Endothelial cell of umbilical vein (primary cell): ENCODE results near the gene IGSF9. TPM values are rescaled to one million over a fixed set of nuclear protein-coding genes. Genes with fewer than 3 reads are reported as not detected.

Source experiments
- BruUV-seq: library from RNA; stranded (reverse); fragments of 400-500 nt; replicated peaks from 2 replicates; lab custom pipeline; 2021; lab: Mats Ljungman, UMichigan
- CTCF ChIA-PET: fragments of 300-600, 350-600 bp; sonication (Branson Sonifier 250); formaldehyde crosslinking; loops from one replicate; lab custom pipeline; 2021; ENCODE audit warnings: antibody characterized with exemption, inconsistent platforms; lab: Charles Lee
- POLR2A ChIA-PET: fragments of 300-600, 350-600 bp; sonication (Branson Sonifier 250); formaldehyde crosslinking; loops from one replicate; lab custom pipeline; 2021; ENCODE audit warnings: antibody characterized with exemption, inconsistent platforms; lab: Charles Lee
- DNase-seq: peaks from one replicate; pipeline ENCODE4 v3.0.0-alpha.2; 2011; ENCODE audit warnings: low read depth, low spot score
- FAIRE-seq: peaks from 2 replicates; lab custom pipeline; 2011; peaks lifted over from hg19 to GRCh38; lab: Jason Lieb, UNC
- H2AFZ ChIP-seq: 2 replicates; pipeline ENCODE4 v1.6.0; 2012; ENCODE audit warnings: low read depth, low read length, control low read depth, inconsistent platforms
- H3K27ac ChIP-seq: 2 replicates; pipeline ENCODE4 v1.5.1; 2011; ENCODE audit warnings: low read depth, mild to moderate bottlenecking, control low read depth, low read length, moderate library complexity; ENCODE audit not compliant: insufficient read depth
- H3K27me3 ChIP-seq, 2 experiments: 2 replicates each; pipeline versions ENCODE4 v1.6.0 to v1.6.1; 2011; ENCODE audit warnings: low read length in 2 of 2, mixed read lengths in 1 of 2; ENCODE audit not compliant: control insufficient read depth in 2 of 2, insufficient read depth in 2 of 2
- H3K36me3 ChIP-seq, 2 experiments: 2 replicates in 1 of 2; 3 replicates in 1 of 2; pipeline ENCODE4 v1.5.1; 2011; ENCODE audit warnings: low read length in 2 of 2, mild to moderate bottlenecking in 1 of 2, moderate library complexity in 1 of 2; ENCODE audit not compliant: control insufficient read depth in 2 of 2, insufficient read depth in 2 of 2; ENCODE audit errors: extremely low read depth in 1 of 2
- H3K4me1 ChIP-seq: 3 replicates; pipeline ENCODE4 v1.5.1; 2011; ENCODE audit warnings: mild to moderate bottlenecking, low read length; ENCODE audit not compliant: control insufficient read depth, insufficient read depth; ENCODE audit errors: extremely low read depth
- H3K4me2 ChIP-seq: 2 replicates; pipeline ENCODE4 v1.6.1; 2011; ENCODE audit warnings: low read length, control low read depth, mixed read lengths; ENCODE audit not compliant: insufficient read depth
- H3K4me3 ChIP-seq, 3 experiments: fragments of 200-600 bp in 1 of 3; sonication (generic), shearing (Covaris generic) in 1 of 3; replicated peaks in 1 of 3; 2 replicates each; pipeline ENCODE4 v1.5.1; 2011 to 2016; ENCODE audit warnings: control low read depth in 3 of 3, low read length in 3 of 3, mild to moderate bottlenecking in 2 of 3, inconsistent platforms in 1 of 3, low read depth in 1 of 3, moderate library complexity in 1 of 3; ENCODE audit not compliant: insufficient read depth in 1 of 3
- H3K79me2 ChIP-seq: 2 replicates; pipeline ENCODE4 v1.6.0; 2012; ENCODE audit warnings: low read length, inconsistent platforms; ENCODE audit not compliant: control insufficient read depth, insufficient read depth
- H3K9ac ChIP-seq: replicated peaks from 2 replicates; pipeline ENCODE3; 2011; ENCODE audit warnings: low read length, control low read depth; ENCODE audit not compliant: insufficient read depth; ENCODE audit errors: extremely low read depth
- H3K9me1 ChIP-seq: replicated peaks from 3 replicates; pipeline ENCODE4 v1.6.0; 2011; ENCODE audit warnings: mild to moderate bottlenecking, low read length; ENCODE audit not compliant: control insufficient read depth, insufficient read depth; ENCODE audit errors: extremely low read depth
- H3K9me3 ChIP-seq: replicated peaks from 2 replicates; pipeline ENCODE4 v1.5.1; 2012; ENCODE audit warnings: low read length, inconsistent platforms; ENCODE audit not compliant: control insufficient read depth, insufficient read depth
- H4K20me1 ChIP-seq: replicated peaks from 2 replicates; pipeline ENCODE3; 2011; ENCODE audit warnings: mild to moderate bottlenecking, low read length; ENCODE audit not compliant: control insufficient read depth, insufficient read depth; ENCODE audit errors: extremely low read depth
- CTCF ChIP-seq, 2 donors: IDR thresholded peaks; 1 replicate in 1 of 2; 2 replicates in 1 of 2; pipeline ENCODE4 v1.5.1; 2011; ENCODE audit warnings: low read length in 2 of 2, mild to moderate bottlenecking in 2 of 2, moderate library complexity in 2 of 2, control low read depth in 1 of 2, inconsistent platforms in 1 of 2, low read depth in 1 of 2; ENCODE audit not compliant: insufficient read depth in 1 of 2; ENCODE audit errors: extremely low read depth in 1 of 2
- EZH2 ChIP-seq: IDR thresholded peaks from 2 replicates; pipeline ENCODE4 v1.6.1; 2012; ENCODE audit warnings: borderline replicate concordance, low read depth, mild to moderate bottlenecking, moderate library complexity, low read length, inconsistent platforms; ENCODE audit not compliant: severe bottlenecking
- FOS ChIP-seq: IDR thresholded peaks from 2 replicates; pipeline ENCODE4 v1.6.1; 2011; ENCODE audit warnings: mild to moderate bottlenecking, low read length, moderate library complexity, borderline replicate concordance; ENCODE audit not compliant: insufficient read depth
- GATA2 ChIP-seq: IDR thresholded peaks from 2 replicates; pipeline ENCODE4 v1.7.0; 2011; ENCODE audit warnings: low read depth, mild to moderate bottlenecking, moderate library complexity, mixed read lengths, low read length; ENCODE audit not compliant: insufficient read length, insufficient read depth
- JUN ChIP-seq: IDR thresholded peaks from 2 replicates; pipeline ENCODE4 v1.6.1; 2011; ENCODE audit warnings: borderline replicate concordance, low read depth; ENCODE audit not compliant: insufficient read length, insufficient read depth
- MAX ChIP-seq: IDR thresholded peaks from 2 replicates; pipeline ENCODE4 v1.6.1; 2011; ENCODE audit not compliant: insufficient read depth, insufficient read length
- MYC ChIP-seq: IDR thresholded peaks from one replicate; pipeline ENCODE4 v1.6.1; 2011; ENCODE audit warnings: mild to moderate bottlenecking, low read depth, low read length
- POLR2A ChIP-seq: IDR thresholded peaks from 2 replicates; pipeline ENCODE4 v1.6.1; 2012; ENCODE audit warnings: low read depth, mild to moderate bottlenecking, control low read depth, low read length
- POLR2AphosphoS5 ChIP-seq: IDR thresholded peaks from 2 replicates; pipeline ENCODE4 v1.6.1; 2012; ENCODE audit warnings: low read depth, mild to moderate bottlenecking, control low read depth, low read length, moderate library complexity; ENCODE audit not compliant: insufficient read depth
- dilution Hi-C: fragments of 300-500 bp; cut with MboI; formaldehyde crosslinking; loops from one replicate; pipeline ENCODE4 v1.15.0; 2019; ENCODE audit warnings: low sequenced_read_pairs; ENCODE audit not compliant: extremely low pct_ligation_motif_present
- intact Hi-C: fragments of 100-400 bp; cut with micrococcal nuclease; formaldehyde crosslinking; loops from one replicate; pipeline ENCODE4 v1.10.0; 2022
- polyA plus RNA-seq, 4 experiments: library from polyadenylated mRNA; depleted of rRNA in 3 of 4; stranded (reverse) in 3 of 4; unstranded in 1 of 4; fragments of >200 nt; gene quantifications; 2 replicates each; pipeline versions ENCODE4 v1.2.1 to v1.2.3, GENCODE V29; 2011 to 2012; ENCODE audit warnings: missing spikeins in 1 of 4
- total RNA-seq: library from RNA; stranded (reverse); gene quantifications from 2 replicates; pipeline ENCODE4 v1.2.3, GENCODE V29; 2021

Gene IGSF9
- total and polyA plus RNA-seq, 2 donors (not counting 3 experiments of a cell fraction or from before 2014, with no cell fraction given): 0.15 TPM

- Histone ChIP-seq H3K36me3 (no peaks in the 10 kb centered on the region), H4K20me1 (no peaks in the 10 kb centered on the region), H3K9ac (no peak overlapping the region), H3K27me3 (peaks cover 4 to 11% of the 10 kb centered on the region in 2 experiments), H3K4me3 (no peak overlapping the region), H2AFZ (no peak overlapping the region), H3K9me1 (no peaks in the 10 kb centered on the region), H3K9me3 (no peaks in the 10 kb centered on the region), H3K4me1 (no peaks in the 10 kb centered on the region), H3K79me2 (no peaks in the 10 kb centered on the region), H3K27ac (no peak overlapping the region), H3K4me2 (no peak overlapping the region)
- POLR2A ChIA-PET: no interaction called here
- intact Hi-C loops (no loop called here), dilution Hi-C loops (no loop called here)
- FAIRE-seq: no peak
- TF ChIP-seq FOS: no peak
- no peak for TF ChIP-seq GATA2
- TF ChIP-seq CTCF (IDR thresholded peaks at IDR 0.05; ENCODE audit: extremely low read depth in 1 of 2, insufficient read depth in 1 of 2, low read depth in 1 of 2, low read length in 2 of 2): no peak
- TF ChIP-seq POLR2AphosphoS5: no peak
- no peak for TF ChIP-seq MYC
- no peak for TF ChIP-seq EZH2
- TF ChIP-seq JUN: no peak
- no peak for TF ChIP-seq POLR2A
- TF ChIP-seq MAX: no peak
- CTCF ChIA-PET: interaction anchor here (8.6 kb wide), 1 partner anchor 17 kb away, joined by 79 read pairs; no protein-coding TSS in a partner anchor
- BruUV-seq: no TSS peak
- no peak for DNase-seq
Observed at GRCh38 chr1:159990005-159990404, 44.6 kb upstream of the IGSF9 start.
